Measurements from ENCODE around the gene NTRK3.

Gene NTRK3

GRCh38 chr15:87935583-87935982 lies 321.0 kb downstream of the NTRK3 start:
- DNase-seq (ENCODE audit: low read depth in 1 of 2, low spot score in 1 of 2) = no peak
- TF ChIP-seq JUND (IDR thresholded peaks at IDR 0.05; ENCODE audit: low read depth) = no peak
- in situ Hi-C loops (cut with HindIII; ENCODE audit: low pct_unique_long_range_greater_than_20kb, low sequenced_read_pairs) = no loop called here

GRCh38 chr15:87931584-87931983 lies 325.0 kb downstream of the NTRK3 start:
- in situ Hi-C loops (cut with HindIII; ENCODE audit: low pct_unique_long_range_greater_than_20kb, low sequenced_read_pairs) = no loop called here
- TF ChIP-seq JUND (IDR thresholded peaks at IDR 0.05; ENCODE audit: low read depth) = no peak
- DNase-seq (ENCODE audit: low read depth in 1 of 2, low spot score in 1 of 2) = no peak

GRCh38 chr15:87930457-87930856 lies 326.1 kb downstream of the NTRK3 start:
- no peak for TF ChIP-seq JUND (IDR thresholded peaks at IDR 0.05; ENCODE audit: low read depth)
- in situ Hi-C loops (cut with HindIII; ENCODE audit: low pct_unique_long_range_greater_than_20kb, low sequenced_read_pairs) = no loop called here

GRCh38 chr15:87929841-87930240 lies 326.7 kb downstream of the NTRK3 start:
- in situ Hi-C loops (cut with HindIII; ENCODE audit: low pct_unique_long_range_greater_than_20kb, low sequenced_read_pairs) = no loop called here
- TF ChIP-seq JUND (IDR thresholded peaks at IDR 0.05; ENCODE audit: low read depth) = no peak
- DNase-seq (ENCODE audit: low read depth in 1 of 2, low spot score in 1 of 2) = no peak

More at GRCh38 chr15:87930457-87930856, 326.1 kb downstream of the NTRK3 start:
- no peak for DNase-seq (ENCODE audit: low read depth in 1 of 2, low spot score in 1 of 2)

- no peak for DNase-seq (ENCODE audit: low read depth in 1 of 2, low spot score in 1 of 2)
- no peak for TF ChIP-seq JUND (IDR thresholded peaks at IDR 0.05; ENCODE audit: low read depth)
- in situ Hi-C loops (cut with HindIII; ENCODE audit: low pct_unique_long_range_greater_than_20kb, low sequenced_read_pairs) = no loop called here
Observed at GRCh38 chr15:87924433-87924832, 332.1 kb downstream of the NTRK3 start.

GRCh38 chr15:87919064-87919463 lies 337.5 kb downstream of the NTRK3 start:
- DNase-seq (ENCODE audit: low read depth in 1 of 2, low spot score in 1 of 2) = no peak
- TF ChIP-seq JUND (IDR thresholded peaks at IDR 0.05; ENCODE audit: low read depth) = no peak
- in situ Hi-C loops (cut with HindIII; ENCODE audit: low pct_unique_long_range_greater_than_20kb, low sequenced_read_pairs) = no loop called here

GRCh38 chr15:87917480-87917879 lies 339.1 kb downstream of the NTRK3 start:
- DNase-seq (ENCODE audit: low read depth in 1 of 2, low spot score in 1 of 2) = no peak
- in situ Hi-C loops (cut with HindIII; ENCODE audit: low pct_unique_long_range_greater_than_20kb, low sequenced_read_pairs) = no loop called here
- TF ChIP-seq JUND (IDR thresholded peaks at IDR 0.05; ENCODE audit: low read depth) = no peak

- no peak for DNase-seq (ENCODE audit: low read depth in 1 of 2, low spot score in 1 of 2)
- no peak for TF ChIP-seq JUND (IDR thresholded peaks at IDR 0.05; ENCODE audit: low read depth)
- in situ Hi-C loops (cut with HindIII; ENCODE audit: low pct_unique_long_range_greater_than_20kb, low sequenced_read_pairs) = no loop called here
Observed at GRCh38 chr15:87916208-87916607, 340.3 kb downstream of the NTRK3 start.

- in situ Hi-C loops (cut with HindIII; ENCODE audit: low pct_unique_long_range_greater_than_20kb, low sequenced_read_pairs) = no loop called here
- DNase-seq (ENCODE audit: low read depth in 1 of 2, low spot score in 1 of 2) = no peak
- TF ChIP-seq JUND (IDR thresholded peaks at IDR 0.05; ENCODE audit: low read depth) = no peak
Observed at GRCh38 chr15:87910301-87910700, 346.2 kb downstream of the NTRK3 start.

- in situ Hi-C loops (cut with HindIII; ENCODE audit: low pct_unique_long_range_greater_than_20kb, low sequenced_read_pairs) = no loop called here
- no peak for TF ChIP-seq JUND (IDR thresholded peaks at IDR 0.05; ENCODE audit: low read depth)
- DNase-seq (ENCODE audit: low read depth in 1 of 2, low spot score in 1 of 2) = no peak
Observed at GRCh38 chr15:87907676-87908446, 348.7 kb downstream of the NTRK3 start.

- DNase-seq (ENCODE audit: low read depth in 1 of 2, low spot score in 1 of 2) = no peak
- TF ChIP-seq JUND (IDR thresholded peaks at IDR 0.05; ENCODE audit: low read depth) = no peak
- in situ Hi-C loops (cut with HindIII; ENCODE audit: low pct_unique_long_range_greater_than_20kb, low sequenced_read_pairs) = no loop called here
Observed at GRCh38 chr15:87906444-87906843, 350.1 kb downstream of the NTRK3 start.

GRCh38 chr15:87902772-87903426 lies 353.6 kb downstream of the NTRK3 start:
- no peak for DNase-seq (ENCODE audit: low read depth in 1 of 2, low spot score in 1 of 2)
- TF ChIP-seq JUND (IDR thresholded peaks at IDR 0.05; ENCODE audit: low read depth) = no peak
- in situ Hi-C loops (cut with HindIII; ENCODE audit: low pct_unique_long_range_greater_than_20kb, low sequenced_read_pairs) = no loop called here

GRCh38 chr15:87901926-87902690 lies 354.4 kb downstream of the NTRK3 start:
- in situ Hi-C loops (cut with HindIII; ENCODE audit: low pct_unique_long_range_greater_than_20kb, low sequenced_read_pairs) = no loop called here
- no peak for DNase-seq (ENCODE audit: low read depth in 1 of 2, low spot score in 1 of 2)
- TF ChIP-seq JUND (IDR thresholded peaks at IDR 0.05; ENCODE audit: low read depth) = no peak
